Ovary (tissue), 9 donors: Measurements from ENCODE around the gene SLCO3A1. TPM values are rescaled to one million over a fixed set of nuclear protein-coding genes. Genes with fewer than 3 reads are reported as not detected.

ENCODE experiments used
- DNase-seq, 5 donors: peaks; one replicate each; pipeline ENCODE4 v3.0.0-alpha.2; 2019 to 2020
- H3K27ac ChIP-seq, 2 donors: fragments of 200-600 bp; one replicate each; pipeline versions ENCODE4 v1.5.1 to v1.8.0; 2019 to 2022
- H3K27me3 ChIP-seq: fragments of 200-600 bp; one replicate; pipeline ENCODE4 v1.8.0; 2022
- H3K36me3 ChIP-seq: fragments of 200-600 bp; sonication (generic); one replicate; pipeline ENCODE4 v1.5.1; 2019
- H3K4me1 ChIP-seq: one replicate; pipeline ENCODE4 v1.8.1; 2013; ENCODE audit warnings: mild to moderate bottlenecking, moderate library complexity; ENCODE audit not compliant: insufficient read depth
- H3K4me3 ChIP-seq: fragments of 200-600 bp; sonication (generic); one replicate; pipeline ENCODE4 v1.5.1; 2017
- H3K9me3 ChIP-seq, 2 donors: fragments of 200-600 bp in 1 of 2; sonication (generic) in 1 of 2; one replicate each; pipeline versions ENCODE4 v1.5.1 to v1.8.1; 2013 to 2019; ENCODE audit warnings: mild to moderate bottlenecking in 1 of 2, moderate library complexity in 1 of 2
- EP300 ChIP-seq: sonication (generic); formaldehyde crosslinking; IDR thresholded peaks from one replicate; pipeline ENCODE4 v1.6.1; 2017; ENCODE audit warnings: antibody characterized with exemption
- POLR2A ChIP-seq: fragments of 450-650 bp; IDR thresholded peaks from one replicate; pipeline ENCODE4 v1.6.1; 2017; ENCODE audit warnings: antibody characterized with exemption, mild to moderate bottlenecking, moderate library complexity
- WGBS, 3 donors: extraction: QIAGEN DNeasy Blood & Tissue Kit in 1 of 3; methylation state at CpG; one replicate each; pipeline versions ENCODE4 v1.1.5 to v1.1.7; 2013 to 2017; 5-methylcytosine and 5-hydroxymethylcytosine counted together
- intact Hi-C, 4 donors: fragments of 100-400 bp; cut with DNase I; formaldehyde crosslinking; loops; one replicate each; pipeline versions ENCODE4 v1.11.0 to v1.15.1; 2022 to 2023
- polyA plus RNA-seq, 2 donors: library from polyadenylated mRNA; stranded (reverse); fragments of 200-250 nt in 1 of 2; fragments of 350-450 nt in 1 of 2; fragmentation: Illumina TruSeq in 1 of 2; extraction: RNeasy Lipid Tissue Mini Kit (QIAGEN cat#74804) in 1 of 2; gene quantifications; one replicate each; pipeline ENCODE4 v1.2.3, GENCODE V29; 2013 to 2014
- total RNA-seq, 7 donors: library from RNA; depleted of rRNA in 2 of 7; stranded (reverse); fragments of >200 nt in 2 of 7; fragmentation: NEBNext Ultra II Directional in 3 of 7; extraction: Animal tissue kit (Norgen Biotek cat#: 25700) in 3 of 7; gene quantifications; one replicate each; pipeline versions ENCODE4 v1.1.0 to v1.2.4, GENCODE V29; 2016 to 2023
- TF ChIP-seq, protein P1 (sequence below), 3 donors: fragments of 450-650 bp in 2 of 3; fragments of 200-600 bp in 1 of 3; IDR thresholded peaks; one replicate each; pipeline versions ENCODE4 v1.5.1 to v1.8.0; 2016 to 2022; ENCODE audit warnings: antibody characterized with exemption in 3 of 3, mild to moderate bottlenecking in 1 of 3
- donor health status: DM: no; HTN: no; CAD: no; lungs with moderate emphysema.
- donor health status: DM: no; HTN: no; CAD: no.
- donor health status: Bipolar disorder and iron deficiency.
- donor health status: DM: yes; HTN: yes; CAD: no.
- donor health status: DM: no; HTN: no; CAD: no.
- donor health status: DM: yes; HTN: yes; CAD: no.

SLCO3A1 gene
- total and polyA plus RNA-seq, 9 donors, result 5.0 to 20.0 (median 12.5) TPM

DNA sequence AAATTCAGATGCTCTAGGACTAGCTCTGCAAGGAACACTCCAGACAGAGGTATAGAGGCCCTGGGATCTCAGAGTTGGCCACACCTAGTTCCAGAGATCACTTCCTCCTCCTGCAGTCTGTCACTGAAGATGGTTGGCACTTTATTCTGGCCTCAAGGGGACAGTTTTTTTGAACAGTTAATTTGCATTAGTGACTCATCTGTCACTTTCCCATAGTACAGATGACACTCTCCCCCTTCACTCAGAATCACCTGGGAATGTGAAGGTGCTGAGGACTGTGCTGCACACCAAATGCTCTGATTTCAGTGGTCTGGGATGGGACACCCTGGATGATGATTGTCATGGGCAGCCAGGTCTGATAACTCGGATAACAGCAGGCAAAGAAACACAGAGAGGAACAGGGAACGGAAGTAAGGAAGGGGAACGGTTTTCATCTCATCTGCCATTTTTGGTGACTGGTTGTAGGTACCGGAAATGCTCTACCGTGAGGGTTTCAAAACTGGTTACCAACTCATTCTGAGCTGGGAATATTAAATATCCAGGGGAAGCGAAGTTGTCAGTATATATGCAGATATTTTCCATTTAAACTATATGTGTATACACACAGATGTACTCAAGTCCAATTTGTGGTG is 307.6 kb downstream of the SLCO3A1 start:
- no peak overlapping the region for H3K4me3 ChIP-seq
- no peak for DNase-seq
- TF ChIP-seq, protein P1, sequence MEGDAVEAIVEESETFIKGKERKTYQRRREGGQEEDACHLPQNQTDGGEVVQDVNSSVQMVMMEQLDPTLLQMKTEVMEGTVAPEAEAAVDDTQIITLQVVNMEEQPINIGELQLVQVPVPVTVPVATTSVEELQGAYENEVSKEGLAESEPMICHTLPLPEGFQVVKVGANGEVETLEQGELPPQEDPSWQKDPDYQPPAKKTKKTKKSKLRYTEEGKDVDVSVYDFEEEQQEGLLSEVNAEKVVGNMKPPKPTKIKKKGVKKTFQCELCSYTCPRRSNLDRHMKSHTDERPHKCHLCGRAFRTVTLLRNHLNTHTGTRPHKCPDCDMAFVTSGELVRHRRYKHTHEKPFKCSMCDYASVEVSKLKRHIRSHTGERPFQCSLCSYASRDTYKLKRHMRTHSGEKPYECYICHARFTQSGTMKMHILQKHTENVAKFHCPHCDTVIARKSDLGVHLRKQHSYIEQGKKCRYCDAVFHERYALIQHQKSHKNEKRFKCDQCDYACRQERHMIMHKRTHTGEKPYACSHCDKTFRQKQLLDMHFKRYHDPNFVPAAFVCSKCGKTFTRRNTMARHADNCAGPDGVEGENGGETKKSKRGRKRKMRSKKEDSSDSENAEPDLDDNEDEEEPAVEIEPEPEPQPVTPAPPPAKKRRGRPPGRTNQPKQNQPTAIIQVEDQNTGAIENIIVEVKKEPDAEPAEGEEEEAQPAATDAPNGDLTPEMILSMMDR (IDR thresholded peaks at IDR 0.05), result no peak
- TF ChIP-seq POLR2A, result no peak
- TF ChIP-seq EP300, result no peak
- H3K4me1 ChIP-seq, result no peaks in the 10 kb centered on the region
- no peaks in the 10 kb centered on the region for H3K9me3 ChIP-seq
- H3K27ac ChIP-seq, result no peak overlapping the region
- H3K27me3 ChIP-seq, result no peaks in the 10 kb centered on the region
- no peaks in the 10 kb centered on the region for H3K36me3 ChIP-seq
- WGBS, 3 donors, result 90 to 93% (median 91%) methylated on average over 6 of the region's 6 CpGs
- intact Hi-C loops, result no loop called here

DNA sequence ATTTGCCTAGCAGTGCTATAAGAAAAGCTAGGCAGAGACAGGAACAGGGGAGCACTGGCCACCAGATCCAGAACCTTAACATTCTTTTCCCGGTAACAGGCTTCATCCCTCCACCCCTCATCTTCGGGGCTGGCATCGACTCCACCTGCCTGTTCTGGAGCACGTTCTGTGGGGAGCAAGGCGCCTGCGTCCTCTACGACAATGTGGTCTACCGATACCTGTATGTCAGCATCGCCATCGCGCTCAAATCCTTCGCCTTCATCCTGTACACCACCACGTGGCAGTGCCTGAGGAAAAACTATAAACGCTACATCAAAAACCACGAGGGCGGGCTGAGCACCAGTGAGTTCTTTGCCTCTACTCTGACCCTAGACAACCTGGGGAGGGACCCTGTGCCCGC is 309.1 kb downstream of the SLCO3A1 start:
- H3K9me3 ChIP-seq, result no peaks in the 10 kb centered on the region
- no peaks in the 10 kb centered on the region for H3K27me3 ChIP-seq
- H3K36me3 ChIP-seq, result no peaks in the 10 kb centered on the region
- no peak for TF ChIP-seq POLR2A
- TF ChIP-seq EP300, result no peak
- TF ChIP-seq, protein P1 (IDR thresholded peaks at IDR 0.05), result no peak
- intact Hi-C loops, result no loop called here
- no peak overlapping the region for H3K4me3 ChIP-seq
- 91 to 93% (median 92%) methylated on average over 17 of the region's 17 CpGs for WGBS, 3 donors
- H3K27ac ChIP-seq, result no peak overlapping the region
- no peak for DNase-seq
- H3K4me1 ChIP-seq, result no peaks in the 10 kb centered on the region

DNA sequence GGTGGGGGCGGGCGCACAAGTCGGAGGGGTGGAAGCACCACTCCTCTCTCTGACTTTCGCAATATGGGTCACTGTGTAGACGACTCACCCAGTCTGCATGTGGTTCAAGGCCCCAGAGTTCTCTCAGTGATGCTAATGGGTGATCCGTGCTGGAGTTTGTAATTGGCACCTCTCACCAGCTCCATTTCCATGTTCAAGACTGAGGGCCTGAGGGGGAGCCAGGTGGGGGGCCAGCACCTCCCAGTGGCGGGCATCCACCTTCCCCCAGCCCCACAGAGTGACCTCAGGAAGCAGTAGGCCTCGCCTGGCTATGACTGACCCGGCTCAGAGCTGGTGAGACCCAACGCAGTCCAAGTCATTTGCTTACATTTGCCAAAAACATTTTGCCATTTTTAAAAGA is 310.1 kb downstream of the SLCO3A1 start:
- Histone ChIP-seq H3K36me3 (no peaks in the 10 kb centered on the region), H3K27ac (no peak overlapping the region), H3K27me3 (no peaks in the 10 kb centered on the region), H3K4me1 (no peaks in the 10 kb centered on the region), H3K9me3 (no peaks in the 10 kb centered on the region), H3K4me3 (no peak overlapping the region)
- 76 to 83% (median 83%) methylated on average over 10 of the region's 10 CpGs for WGBS, 3 donors
- TF ChIP-seq POLR2A (no peak), EP300 (no peak)
- TF ChIP-seq, protein P1 (IDR thresholded peaks at IDR 0.05), result no peak
- intact Hi-C loops, result no loop called here
- DNase-seq, result no peak

DNA sequence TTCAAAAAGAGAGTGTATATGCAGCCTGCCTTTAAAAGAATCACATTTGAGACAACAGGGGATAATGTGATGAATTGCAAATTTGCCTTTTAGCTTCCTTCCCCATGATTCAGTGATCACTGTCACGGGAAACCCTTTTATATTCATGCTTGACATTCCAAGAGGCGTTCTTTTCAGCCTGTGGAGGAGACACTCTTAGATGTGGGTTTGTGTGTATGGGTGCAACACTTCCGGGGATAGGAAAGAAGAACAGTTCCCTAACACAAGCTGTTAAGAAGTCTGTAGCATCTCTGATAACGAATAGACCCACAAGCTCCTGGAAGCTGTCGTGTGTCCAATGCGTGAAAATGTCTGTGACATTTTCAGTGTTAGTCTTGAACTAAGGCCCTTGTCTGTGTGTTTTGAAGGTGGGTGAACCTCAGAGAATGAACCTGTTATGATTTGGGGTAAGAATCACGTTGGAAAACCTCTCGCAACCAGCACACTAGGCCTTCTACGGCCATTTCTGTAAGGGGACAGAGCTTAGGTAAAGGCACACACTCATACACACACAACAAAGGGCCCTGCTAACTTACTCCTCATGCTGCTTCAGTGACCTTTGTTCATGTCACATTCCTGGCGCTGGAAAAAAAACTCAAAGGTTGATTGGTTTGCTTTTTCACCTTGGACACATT is 311.0 kb downstream of the SLCO3A1 start:
- intact Hi-C loops, result no loop called here
- no peaks in the 10 kb centered on the region for H3K4me1 ChIP-seq
- WGBS, 3 donors, result 75 to 83% (median 83%) methylated on average over 10 of the region's 10 CpGs
- no peak overlapping the region for H3K27ac ChIP-seq
- no peaks in the 10 kb centered on the region for H3K27me3 ChIP-seq
- H3K9me3 ChIP-seq, result no peaks in the 10 kb centered on the region
- no peaks in the 10 kb centered on the region for H3K36me3 ChIP-seq
- H3K4me3 ChIP-seq, result no peak overlapping the region
- TF ChIP-seq EP300, result no peak
- TF ChIP-seq POLR2A, result no peak
- TF ChIP-seq, protein P1 (IDR thresholded peaks at IDR 0.05), result no peak
- DNase-seq, result no peak
